ENCODE data around the gene GPR17.

- TF ChIP-seq CTCF (IDR thresholded peaks at IDR 0.05; ENCODE audit: low read depth, low read length) = no peak
- TF ChIP-seq EZH2phosphoT487 (IDR thresholded peaks at IDR 0.05; ENCODE audit: low read depth) = no peak
Observed at GRCh38 chr2:127672341-127673224, 26.6 kb downstream of the GPR17 start.

All from OCI-LY3 (cell line).